ENCODE data around the gene SSBP4.

SSBP4 gene

DNA sequence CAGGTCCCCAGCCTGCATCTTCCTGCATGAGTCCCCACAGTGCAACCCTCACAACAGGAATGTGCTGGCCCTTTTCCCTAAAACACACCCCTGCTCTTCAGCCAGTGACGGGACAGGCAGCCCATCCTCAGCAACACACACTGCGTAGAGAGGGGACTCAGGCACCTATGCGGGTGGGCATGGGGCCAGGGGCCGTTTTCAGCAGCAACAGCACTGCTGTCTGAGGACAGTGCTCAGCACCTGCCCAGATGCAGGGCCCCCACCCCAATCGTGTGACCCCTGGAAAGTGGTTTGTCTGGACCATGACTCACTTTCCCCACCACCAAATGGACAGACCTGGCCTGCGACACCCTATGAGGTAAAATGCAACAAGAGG is 46.8 kb downstream of the SSBP4 start:
- TF ChIP-seq GATA2 (IDR thresholded peaks at IDR 0.05; ENCODE audit: low read depth, low read length), result no peak
- no peak for TF ChIP-seq GATA3 (IDR thresholded peaks at IDR 0.05; ENCODE audit: low read depth, low read length)

DNA sequence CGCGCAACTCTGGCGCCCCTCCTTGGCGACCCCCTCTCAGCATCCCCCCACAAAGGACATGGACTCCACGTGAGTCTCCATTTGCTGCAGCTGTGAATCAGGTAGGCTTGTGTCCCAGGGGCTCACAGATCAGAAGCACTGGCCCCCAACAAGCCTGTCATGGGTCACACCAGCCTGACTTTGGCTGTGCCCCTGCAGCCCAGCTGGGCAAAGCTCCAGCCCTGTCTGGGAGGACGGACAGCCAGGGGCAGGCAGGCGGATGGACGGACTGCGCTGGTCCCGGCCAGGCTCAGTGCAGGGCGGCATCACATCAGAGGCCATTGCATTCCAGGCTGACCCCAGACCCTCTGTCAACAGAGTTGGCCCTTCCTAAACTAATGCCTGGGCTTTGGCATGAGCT is 47.2 kb downstream of the SSBP4 start:
- TF ChIP-seq GATA3 (IDR thresholded peaks at IDR 0.05; ENCODE audit: low read depth, low read length), result no peak
- TF ChIP-seq GATA2 (IDR thresholded peaks at IDR 0.05; ENCODE audit: low read depth, low read length), result no peak

DNA sequence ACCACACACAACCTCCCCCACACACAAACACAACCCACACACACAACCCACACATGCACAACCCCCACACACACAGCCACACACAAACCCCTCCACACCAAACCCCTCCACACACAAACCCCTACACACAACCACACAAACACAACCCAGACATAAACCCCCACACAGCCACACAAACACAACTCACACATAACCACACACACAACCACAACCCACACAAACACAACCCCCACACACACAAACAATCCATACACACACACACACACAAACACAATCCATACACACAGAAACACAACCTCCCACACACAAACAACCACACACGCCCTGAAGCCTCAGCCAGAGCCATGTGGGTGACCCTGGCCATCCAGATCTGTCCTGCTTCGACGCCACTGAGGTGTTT is 48.8 kb downstream of the SSBP4 start:
- no peak for TF ChIP-seq GATA2 (IDR thresholded peaks at IDR 0.05; ENCODE audit: low read depth, low read length)

DNA sequence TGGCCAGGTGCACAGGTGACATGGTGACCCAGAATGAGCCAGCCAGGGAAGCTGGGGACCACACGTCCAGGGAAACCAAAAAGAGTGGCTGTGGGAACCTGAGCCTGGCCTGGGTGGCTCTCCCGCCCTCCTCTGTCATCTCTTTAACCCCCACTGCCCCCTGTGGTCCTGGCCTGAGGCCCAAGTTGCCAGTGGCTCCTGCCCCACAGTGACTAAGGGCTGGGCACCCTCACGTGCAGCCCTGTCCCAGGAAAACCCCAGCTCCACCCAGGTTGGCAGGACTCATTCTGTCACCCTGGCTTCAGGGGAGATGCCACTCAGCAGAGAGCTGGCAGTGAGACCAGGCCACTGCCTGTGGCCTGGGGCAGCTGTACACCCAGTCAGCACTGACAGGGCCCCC is 49.3 kb downstream of the SSBP4 start:
- TF ChIP-seq GATA3 (IDR thresholded peaks at IDR 0.05; ENCODE audit: low read depth, low read length) (no peak), GATA2 (IDR thresholded peaks at IDR 0.05; ENCODE audit: low read depth, low read length) (no peak)

DNA sequence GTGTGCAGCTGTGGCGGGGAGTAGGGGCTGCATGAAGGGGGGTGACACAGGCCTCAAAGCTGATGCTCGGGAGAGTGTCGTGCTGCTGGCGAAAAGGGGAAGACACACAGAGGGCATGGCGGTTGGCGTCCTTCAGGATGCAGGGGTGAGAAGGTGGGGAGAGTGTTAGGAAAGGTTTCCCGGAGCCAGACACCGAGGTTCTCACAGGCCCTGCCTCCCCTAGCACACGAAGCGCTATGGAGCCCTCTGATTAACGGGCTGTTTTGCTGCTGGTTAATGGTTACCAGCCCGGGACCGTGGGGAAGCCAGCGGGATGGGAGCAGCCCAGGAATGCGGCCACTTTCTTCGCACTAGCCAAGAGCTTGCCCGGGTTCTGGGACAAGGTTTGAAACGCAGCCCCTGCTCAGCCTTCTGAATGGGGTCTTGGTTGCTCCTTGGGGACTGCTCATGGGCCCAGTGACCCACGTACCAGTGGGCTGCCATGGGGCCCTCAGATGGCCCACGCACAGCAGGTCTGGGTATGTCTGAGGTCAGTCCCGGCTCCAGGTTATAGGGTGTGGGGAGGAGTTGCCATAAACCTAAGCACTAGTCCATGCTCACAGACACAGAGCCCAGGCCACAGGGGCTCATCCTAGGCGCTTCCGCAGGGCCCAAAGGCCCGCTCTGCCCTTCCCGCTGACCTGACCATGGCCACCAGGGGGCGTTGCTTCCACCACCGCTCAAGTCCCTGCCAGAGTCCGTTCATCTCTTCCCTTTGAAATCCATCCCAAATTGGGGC is 50.1 kb downstream of the SSBP4 start:
- no peak for TF ChIP-seq GATA2 (IDR thresholded peaks at IDR 0.05; ENCODE audit: low read depth, low read length)
- no peak for TF ChIP-seq GATA3 (IDR thresholded peaks at IDR 0.05; ENCODE audit: low read depth, low read length)

DNA sequence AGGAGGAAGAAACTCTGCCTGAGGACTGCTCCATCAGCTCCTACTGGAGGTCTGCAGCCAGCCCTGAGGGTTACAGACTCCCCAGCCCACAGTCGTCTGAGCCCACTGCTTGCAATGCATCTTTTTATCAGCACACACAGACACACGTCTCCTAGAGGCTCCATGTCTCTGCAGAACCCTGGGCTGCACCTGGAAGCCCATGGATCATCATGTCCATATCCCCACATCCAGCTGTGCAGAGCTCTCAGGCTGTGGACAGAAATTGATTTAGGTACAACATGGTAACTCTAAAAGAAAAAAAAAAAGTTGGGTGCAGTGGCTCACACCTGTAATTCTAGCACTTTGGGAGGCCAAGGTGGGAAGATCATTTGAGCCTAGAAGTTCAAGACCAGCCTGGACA is 51.6 kb downstream of the SSBP4 start:
- no peak for TF ChIP-seq GATA3 (IDR thresholded peaks at IDR 0.05; ENCODE audit: low read depth, low read length)
- TF ChIP-seq GATA2 (IDR thresholded peaks at IDR 0.05; ENCODE audit: low read depth, low read length), result no peak

DNA sequence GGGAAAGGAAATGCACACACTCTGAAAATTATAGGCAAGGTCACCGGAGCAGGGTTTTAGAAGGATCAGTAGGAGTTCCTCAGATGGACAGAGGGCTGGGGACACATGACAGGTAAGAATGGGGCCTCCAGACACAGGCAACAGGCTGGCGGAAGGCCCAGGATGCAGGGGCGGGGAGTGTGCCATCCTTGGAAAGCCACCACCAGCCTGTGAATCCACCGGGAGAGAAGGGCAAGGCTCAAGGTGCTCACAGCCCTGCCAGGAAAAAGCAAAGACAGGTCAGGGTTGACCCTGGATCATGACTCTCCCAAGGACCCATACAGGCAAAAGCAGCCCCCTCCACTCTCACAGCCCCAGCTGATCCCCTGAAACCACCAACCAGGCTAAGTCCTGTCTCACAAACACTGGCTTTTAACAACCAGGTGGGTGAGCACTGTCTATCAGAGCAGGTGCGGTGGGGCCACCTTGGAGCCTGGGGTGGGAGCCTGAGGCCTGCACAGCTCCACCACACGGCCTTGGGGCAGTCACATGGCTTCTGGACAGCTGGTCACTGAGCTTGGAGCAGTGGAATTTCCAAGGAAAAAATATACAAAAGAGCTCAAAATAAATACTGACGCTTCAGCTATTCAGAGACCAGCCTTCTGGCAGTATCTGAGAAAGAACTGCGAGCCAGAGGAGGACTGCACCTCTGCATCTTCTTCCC is 54.0 kb downstream of the SSBP4 start:
- TF ChIP-seq GATA3 (IDR thresholded peaks at IDR 0.05; ENCODE audit: low read depth, low read length), result no peak
- TF ChIP-seq GATA2 (IDR thresholded peaks at IDR 0.05; ENCODE audit: low read depth, low read length), result no peak

DNA sequence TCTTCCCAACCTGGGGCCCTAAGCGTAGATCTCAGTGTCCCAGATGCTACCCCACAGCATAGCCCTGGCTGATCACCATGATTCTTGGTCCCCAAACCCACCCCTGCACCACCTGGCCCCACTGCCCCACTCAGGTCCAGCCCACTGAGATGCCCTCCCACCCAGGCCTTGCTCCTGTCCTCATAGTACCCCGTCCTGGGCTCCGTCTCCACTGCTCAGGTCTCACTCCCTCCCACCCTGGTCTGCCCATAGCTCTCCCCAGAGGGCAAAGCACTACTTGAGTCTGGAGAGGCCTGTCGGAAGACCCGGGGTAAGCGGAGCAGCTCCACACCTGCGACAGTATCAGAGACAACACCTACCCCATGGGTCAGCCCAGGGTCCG is 54.5 kb downstream of the SSBP4 start:
- TF ChIP-seq GATA2 (IDR thresholded peaks at IDR 0.05; ENCODE audit: low read depth, low read length) (no peak), GATA3 (IDR thresholded peaks at IDR 0.05; ENCODE audit: low read depth, low read length) (no peak)

DNA sequence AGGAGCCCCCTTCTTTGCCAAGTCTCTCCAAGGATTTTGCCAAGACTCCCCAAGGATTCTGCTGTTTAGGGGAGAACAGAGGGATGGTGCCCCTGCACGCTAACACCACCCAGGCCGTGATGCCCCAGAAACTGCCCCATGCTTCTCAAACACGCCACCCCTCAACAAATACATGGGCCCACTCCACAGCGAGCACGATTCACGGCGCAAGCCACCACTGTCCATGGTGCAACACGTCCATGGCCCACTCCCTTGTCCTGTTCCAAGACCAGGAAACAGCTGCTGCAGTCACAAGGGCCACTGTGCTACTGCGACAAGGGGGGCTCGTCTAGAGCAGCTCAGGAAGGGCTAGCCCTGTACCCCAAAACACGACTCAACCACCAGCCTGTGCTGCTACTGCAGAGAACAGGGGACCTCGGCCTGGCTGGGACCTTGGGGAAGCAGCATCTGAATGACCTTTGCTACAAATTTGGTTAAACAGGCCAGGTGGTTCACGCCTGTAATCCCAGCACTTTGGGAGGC is 55.2 kb downstream of the SSBP4 start:
- TF ChIP-seq GATA2 (IDR thresholded peaks at IDR 0.05; ENCODE audit: low read depth, low read length), result no peak
- no peak for TF ChIP-seq GATA3 (IDR thresholded peaks at IDR 0.05; ENCODE audit: low read depth, low read length)

DNA sequence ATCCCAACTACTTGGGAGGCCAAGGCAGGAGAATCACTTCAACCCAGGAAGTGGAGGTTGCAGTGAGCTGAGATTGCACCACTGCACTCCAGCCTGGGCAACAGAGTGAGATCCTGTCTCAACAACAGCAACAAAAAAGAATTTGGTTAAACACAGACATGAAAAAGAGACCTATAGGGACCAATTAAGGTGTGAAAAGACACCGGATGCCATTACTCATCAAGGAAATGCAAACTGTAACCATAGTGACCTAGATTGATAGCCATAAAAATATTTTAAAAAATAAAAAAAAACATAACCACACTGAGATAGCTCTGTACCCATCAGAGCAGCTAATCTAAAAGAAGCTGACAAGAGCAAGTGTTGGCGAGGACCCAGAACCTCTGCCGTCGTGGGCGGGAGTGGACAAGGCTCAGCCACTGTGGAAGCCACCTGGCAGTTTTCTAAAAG is 55.8 kb downstream of the SSBP4 start:
- no peak for TF ChIP-seq GATA2 (IDR thresholded peaks at IDR 0.05; ENCODE audit: low read depth, low read length)
- no peak for TF ChIP-seq GATA3 (IDR thresholded peaks at IDR 0.05; ENCODE audit: low read depth, low read length)

DNA sequence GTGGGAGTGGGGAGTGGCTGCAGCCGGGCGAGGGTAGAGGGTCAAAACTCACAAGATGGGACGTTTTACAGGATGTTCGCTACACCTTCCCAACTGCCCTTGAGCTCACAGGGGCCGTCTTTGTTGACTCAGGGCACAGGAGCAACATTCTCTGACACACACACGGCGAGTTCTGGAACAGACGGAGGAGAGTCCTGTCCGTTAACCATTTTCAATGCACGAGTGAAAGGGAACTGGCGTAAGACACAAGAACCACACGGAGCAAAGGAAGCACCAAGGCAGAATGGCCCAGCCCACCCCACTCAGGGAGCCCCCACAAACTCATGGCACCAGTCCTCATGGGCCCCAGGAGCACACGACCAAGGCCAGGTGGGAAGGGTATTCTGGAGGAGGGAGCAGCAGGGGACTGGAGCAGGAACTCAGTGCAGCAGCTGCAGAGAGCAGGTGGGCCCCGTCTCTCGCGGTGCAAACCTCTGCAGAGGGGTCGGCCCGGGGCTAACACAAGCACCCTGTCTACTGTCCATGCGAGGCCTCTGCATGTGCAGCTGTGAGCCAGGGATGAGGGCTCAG is 56.6 kb downstream of the SSBP4 start:
- TF ChIP-seq GATA3 (IDR thresholded peaks at IDR 0.05; ENCODE audit: low read depth, low read length) (no peak), GATA2 (IDR thresholded peaks at IDR 0.05; ENCODE audit: low read depth, low read length) (no peak)

DNA sequence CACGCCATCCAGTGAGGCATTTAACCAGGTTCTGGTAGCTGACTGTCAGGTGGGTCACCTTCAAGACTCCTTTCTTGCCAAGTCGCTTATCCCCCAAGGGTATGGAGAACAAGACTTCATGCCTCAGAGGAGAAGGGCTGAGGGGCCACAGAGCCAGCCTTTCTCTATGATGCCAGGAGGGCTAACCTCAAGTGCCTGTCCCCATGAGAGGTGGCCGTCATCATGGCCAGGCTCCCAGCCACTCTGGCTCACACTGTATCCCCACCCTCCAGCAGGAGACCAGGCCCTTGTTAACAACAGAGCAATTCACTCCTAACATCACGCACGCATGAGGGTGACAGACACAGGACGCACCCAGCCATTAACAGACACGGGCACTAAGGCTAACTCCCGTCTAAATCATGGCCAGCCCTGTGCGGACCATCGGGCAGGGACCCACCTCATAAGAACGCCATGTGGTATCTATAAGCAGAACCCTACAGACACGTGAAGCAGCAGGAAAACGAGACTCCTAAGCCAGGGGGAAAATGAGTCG is 57.4 kb downstream of the SSBP4 start:
- TF ChIP-seq GATA3 (IDR thresholded peaks at IDR 0.05; ENCODE audit: low read depth, low read length) (no peak), GATA2 (IDR thresholded peaks at IDR 0.05; ENCODE audit: low read depth, low read length) (no peak)

DNA sequence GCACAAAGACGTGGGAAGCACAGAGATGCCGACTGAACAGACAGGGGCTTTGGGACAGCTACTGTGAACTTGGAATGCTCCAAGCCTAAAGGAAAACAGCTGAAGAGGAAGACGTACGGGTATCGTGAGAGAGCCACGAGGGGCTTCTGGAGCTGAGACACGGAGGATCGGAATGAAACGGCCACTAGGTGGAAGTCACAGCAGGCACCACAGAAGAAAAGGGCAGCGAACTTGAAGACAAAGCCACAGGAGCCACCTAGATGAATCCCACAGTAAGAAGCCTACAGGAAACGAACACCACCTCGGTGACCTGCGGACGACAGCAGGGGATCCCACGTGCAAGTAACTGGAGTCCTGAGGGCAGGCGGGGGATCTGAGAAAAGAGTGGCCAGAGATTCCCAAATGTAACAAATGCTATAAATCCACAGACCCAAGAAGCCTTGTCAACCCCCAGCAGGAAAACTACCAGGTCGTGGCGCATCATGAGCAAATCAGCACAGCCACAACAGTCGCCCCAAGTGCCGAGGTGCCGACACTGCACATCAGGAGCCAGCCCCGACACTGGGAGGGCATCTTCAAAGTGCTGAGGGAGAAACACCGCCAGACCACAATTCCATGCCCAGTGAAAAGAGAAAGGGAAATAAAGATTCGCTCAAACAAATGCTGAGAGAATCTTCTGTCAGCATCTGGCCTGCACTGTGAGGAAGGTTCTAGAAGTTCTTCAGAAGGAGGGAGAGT is 58.0 kb downstream of the SSBP4 start:
- TF ChIP-seq GATA3 (IDR thresholded peaks at IDR 0.05; ENCODE audit: low read depth, low read length) (no peak), GATA2 (IDR thresholded peaks at IDR 0.05; ENCODE audit: low read depth, low read length) (no peak)

DNA sequence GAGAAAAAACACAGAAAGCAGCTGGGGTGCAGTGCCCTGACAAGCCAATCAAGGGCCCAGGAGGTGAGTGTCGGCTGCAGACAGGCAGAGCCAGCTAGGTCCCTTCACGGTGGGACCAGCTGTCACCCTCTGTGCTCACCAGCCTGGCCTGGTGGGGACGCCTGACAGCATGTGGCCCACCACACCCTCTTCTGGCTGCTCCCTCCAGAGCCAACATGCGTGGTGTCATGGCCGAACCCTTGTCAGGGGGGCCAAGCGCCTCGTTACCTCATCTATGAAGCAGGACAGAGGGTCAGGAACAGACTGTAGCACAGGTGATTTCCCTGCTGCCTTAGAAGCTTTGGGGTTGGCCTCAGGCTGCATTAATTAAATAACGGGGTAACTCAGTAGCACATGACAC is 58.8 kb downstream of the SSBP4 start:
- TF ChIP-seq GATA3 (IDR thresholded peaks at IDR 0.05; ENCODE audit: low read depth, low read length) (no peak), GATA2 (IDR thresholded peaks at IDR 0.05; ENCODE audit: low read depth, low read length) (no peak)

Data from SH-SY5Y (cell line).